Measurements from ENCODE around the gene TPI1. TPM values are rescaled to one million over a fixed set of nuclear protein-coding genes. Genes with fewer than 3 reads are reported as not detected.
A peak's percentile ranks its signal among the peaks of the same experiment; 100 is the strongest.

The TPI1 gene
- total RNA-seq: 1,000 to 10,000 TPM in 1 of 2 experiments, 100 to 1,000 TPM in 1; 918 to 1,035 TPM

- H3K27ac Mint-ChIP-seq: peak within 1 kb of the TSS; percentile 95
- ChIA-PET POLR2A (interaction anchor here (0.5 to 2.3 kb wide), 4 partner anchors 13 to 109 kb away, joined by 3 to 14 read pairs (median 3); partner anchors contain the start of genes C12orf57, CDCA3, RNU7-1 and USP5), CTCF (interaction anchor here (0.5 to 7.8 kb wide), 11 partner anchors 15 to 975 kb away, joined by 3 to 67 read pairs (median 4); partner anchors contain the start of genes CDCA3 and USP5)
- peak; percentile 76 for DNase-seq
- H3K27me3 Mint-ChIP-seq: no peaks in the 10 kb centered on the region
- H3K9me3 Mint-ChIP-seq: no peaks in the 10 kb centered on the region
- H3K4me1 Mint-ChIP-seq: peaks cover 52% of the 10 kb centered on the region
- H3K4me3 Mint-ChIP-seq: peak within 1 kb of the TSS; percentile 93
- peaks cover 69% of the 10 kb centered on the region for H3K36me3 Mint-ChIP-seq (ENCODE audit: low read depth)
These were observed at the start of gene TPI1 for GRCh38 chr12:6867413-6868210. TPI1 (plus strand) TSS chr12:6867531; CDS start chr12:6867567, 36 bp downstream.

GRCh38 chr12:6817662-6818157 lies 49.6 kb upstream of the TPI1 start:
- H3K36me3 Mint-ChIP-seq (ENCODE audit: low read depth): peaks cover 47% of the 10 kb centered on the region
- no peak for DNase-seq
- no peak overlapping the region for H3K27ac Mint-ChIP-seq
- no peak overlapping the region for H3K4me3 Mint-ChIP-seq
- H3K4me1 Mint-ChIP-seq: peaks cover 15% of the 10 kb centered on the region
- CTCF ChIA-PET: interaction anchor here (2.0 kb wide), 1 partner anchor 51 kb away, joined by 4 read pairs; the partner anchor contains the start of gene PTMS
- H3K9me3 Mint-ChIP-seq: no peaks in the 10 kb centered on the region
- POLR2A ChIA-PET: no interaction called here
- H3K27me3 Mint-ChIP-seq: peaks cover 8% of the 10 kb centered on the region

- CTCF ChIA-PET: interaction anchor here (2.0 kb wide), 1 partner anchor 52 kb away, joined by 4 read pairs; the partner anchor contains the start of gene PTMS
- DNase-seq: no peak
- peaks cover 47% of the 10 kb centered on the region for H3K36me3 Mint-ChIP-seq (ENCODE audit: low read depth)
- peaks cover 15% of the 10 kb centered on the region for H3K4me1 Mint-ChIP-seq
- H3K9me3 Mint-ChIP-seq: no peaks in the 10 kb centered on the region
- H3K27ac Mint-ChIP-seq: no peak overlapping the region
- POLR2A ChIA-PET: no interaction called here
- no peak overlapping the region for H3K4me3 Mint-ChIP-seq
- peaks cover 13% of the 10 kb centered on the region for H3K27me3 Mint-ChIP-seq
These were observed 49.1 kb upstream of the TPI1 start for GRCh38 chr12:6818222-6818621.

GRCh38 chr12:6818645-6819044 lies 48.7 kb upstream of the TPI1 start:
- Mint-ChIP-seq H3K4me3 (no peak overlapping the region), H3K36me3 (ENCODE audit: low read depth) (peaks cover 45% of the 10 kb centered on the region), H3K27ac (no peak overlapping the region), H3K4me1 (peaks cover 15% of the 10 kb centered on the region), H3K27me3 (peaks cover 15% of the 10 kb centered on the region), H3K9me3 (no peaks in the 10 kb centered on the region)
- DNase-seq: no peak
- ChIA-PET POLR2A (no interaction called here), CTCF (interaction anchor here (2.0 kb wide), 1 partner anchor 52 kb away, joined by 4 read pairs; the partner anchor contains the start of gene PTMS)

- Mint-ChIP-seq H3K9me3 (no peaks in the 10 kb centered on the region), H3K4me3 (no peak overlapping the region), H3K4me1 (peaks cover 15% of the 10 kb centered on the region), H3K27me3 (peaks cover 17% of the 10 kb centered on the region), H3K36me3 (ENCODE audit: low read depth) (peaks cover 44% of the 10 kb centered on the region), H3K27ac (peak overlapping the region; percentile 60)
- POLR2A ChIA-PET: no interaction called here
- CTCF ChIA-PET: interaction anchor here (2.0 to 2.2 kb wide), 2 partner anchors 17 to 53 kb away, joined by 4 to 6 read pairs; partner anchors contain the start of gene PTMS
- no peak for DNase-seq
These were observed 48.0 kb upstream of the TPI1 start for GRCh38 chr12:6819106-6820030.

GRCh38 chr12:6820166-6820565 lies 47.2 kb upstream of the TPI1 start:
- no peak overlapping the region for H3K4me3 Mint-ChIP-seq
- ChIA-PET CTCF (interaction anchor here (1.6 to 2.2 kb wide), 3 partner anchors 16 to 67 kb away, joined by 6 to 10 read pairs (median 7); partner anchors contain the start of genes MLF2 and USP5), POLR2A (no interaction called here)
- no peaks in the 10 kb centered on the region for H3K9me3 Mint-ChIP-seq
- no peak overlapping the region for H3K27ac Mint-ChIP-seq
- H3K27me3 Mint-ChIP-seq: peaks cover 23% of the 10 kb centered on the region
- no peak for DNase-seq
- peaks cover 15% of the 10 kb centered on the region for H3K4me1 Mint-ChIP-seq
- H3K36me3 Mint-ChIP-seq (ENCODE audit: low read depth): peaks cover 40% of the 10 kb centered on the region

- Mint-ChIP-seq H3K27me3 (peaks cover 36% of the 10 kb centered on the region), H3K36me3 (ENCODE audit: low read depth) (peaks cover 28% of the 10 kb centered on the region), H3K9me3 (no peaks in the 10 kb centered on the region), H3K4me1 (peaks cover 19% of the 10 kb centered on the region), H3K27ac (peak within 1 kb of the TSS; percentile 60), H3K4me3 (peak within 1 kb of the TSS; percentile 50)
- CTCF ChIA-PET: interaction anchor here (1.2 to 2.2 kb wide), 7 partner anchors 10 to 126 kb away, joined by 3 to 10 read pairs (median 5); partner anchors contain the start of genes MLF2 and USP5
- POLR2A ChIA-PET: no interaction called here
- no peak for DNase-seq
These were observed 45.5 kb upstream of the TPI1 start, which contains the start of gene GPR162 for GRCh38 chr12:6821591-6822425. GPR162 (plus strand) TSS chr12:6821821; CDS start chr12:6823899, 2,078 bp downstream.

- no peak for DNase-seq
- Mint-ChIP-seq H3K9me3 (no peaks in the 10 kb centered on the region), H3K4me3 (no peak overlapping the region), H3K4me1 (peaks cover 23% of the 10 kb centered on the region), H3K27me3 (peaks cover 41% of the 10 kb centered on the region), H3K27ac (peak overlapping the region; percentile 41), H3K36me3 (ENCODE audit: low read depth) (peaks cover 24% of the 10 kb centered on the region)
- CTCF ChIA-PET: interaction anchor here (1.2 to 1.6 kb wide), 4 partner anchors 11 to 127 kb away, joined by 3 read pairs; no protein-coding TSS in a partner anchor
- POLR2A ChIA-PET: no interaction called here
These were observed 44.8 kb upstream of the TPI1 start for GRCh38 chr12:6822426-6823135.

- Mint-ChIP-seq H3K4me3 (no peak overlapping the region), H3K27ac (no peak overlapping the region), H3K9me3 (no peaks in the 10 kb centered on the region), H3K27me3 (peaks cover 44% of the 10 kb centered on the region), H3K4me1 (peaks cover 26% of the 10 kb centered on the region), H3K36me3 (ENCODE audit: low read depth) (peaks cover 16% of the 10 kb centered on the region)
- ChIA-PET CTCF (interaction anchor here (1.1 to 4.2 kb wide), 7 partner anchors 10 to 117 kb away, joined by 3 to 28 read pairs (median 3); partner anchors contain the start of gene MLF2), POLR2A (no interaction called here)
- no peak for DNase-seq
These were observed 43.9 kb upstream of the TPI1 start for GRCh38 chr12:6823182-6824084.

GRCh38 chr12:6824085-6824775 lies 43.1 kb upstream of the TPI1 start:
- peaks cover 10% of the 10 kb centered on the region for H3K36me3 Mint-ChIP-seq (ENCODE audit: low read depth)
- no peak for DNase-seq
- H3K9me3 Mint-ChIP-seq: no peaks in the 10 kb centered on the region
- peaks cover 49% of the 10 kb centered on the region for H3K27me3 Mint-ChIP-seq
- no peak overlapping the region for H3K27ac Mint-ChIP-seq
- H3K4me3 Mint-ChIP-seq: no peak overlapping the region
- ChIA-PET CTCF (interaction anchor here (0.5 to 4.2 kb wide), 17 partner anchors 8 to 257 kb away, joined by 3 to 28 read pairs (median 4); partner anchors contain the start of genes COPS7A, MLF2 and SPSB2), POLR2A (no interaction called here)
- H3K4me1 Mint-ChIP-seq: peaks cover 31% of the 10 kb centered on the region

Data from activated CD4-positive, alpha-beta T cell treated with anti-CD3 and anti-CD28 coated beads, Interleukin-2, amount 10 ng/mL, durations not matched to agents 7 days and 5 days (primary cell).